ENCODE results near the gene CLK4. TPM values are rescaled to one million over a fixed set of nuclear protein-coding genes. Genes with fewer than 3 reads are reported as not detected.

CLK4 gene
- total RNA-seq (2014; rRNA removed) = 11.3 and 23.8 TPM in 2 replicates
- Bru-seq, nascent RNA = percentile 90 among the genes with signal in this experiment
- BruChase-seq, experiment 1, labeled RNA remaining after a 6-hour chase = percentile 87 among the genes with signal in this experiment
- percentile 92 among the genes with signal in this experiment for BruChase-seq, experiment 2, labeled RNA remaining after a 2-hour chase
- long read RNA-seq, transcript CLK4-201 (13 exons, 2,568 nt) = major isoform, 31 of 78 reads
- long read RNA-seq, partial matches to known transcripts = 7 of 78 reads
- long read RNA-seq, other reads (novel, unspliced or antisense) = 37 of 78 reads

DNA sequence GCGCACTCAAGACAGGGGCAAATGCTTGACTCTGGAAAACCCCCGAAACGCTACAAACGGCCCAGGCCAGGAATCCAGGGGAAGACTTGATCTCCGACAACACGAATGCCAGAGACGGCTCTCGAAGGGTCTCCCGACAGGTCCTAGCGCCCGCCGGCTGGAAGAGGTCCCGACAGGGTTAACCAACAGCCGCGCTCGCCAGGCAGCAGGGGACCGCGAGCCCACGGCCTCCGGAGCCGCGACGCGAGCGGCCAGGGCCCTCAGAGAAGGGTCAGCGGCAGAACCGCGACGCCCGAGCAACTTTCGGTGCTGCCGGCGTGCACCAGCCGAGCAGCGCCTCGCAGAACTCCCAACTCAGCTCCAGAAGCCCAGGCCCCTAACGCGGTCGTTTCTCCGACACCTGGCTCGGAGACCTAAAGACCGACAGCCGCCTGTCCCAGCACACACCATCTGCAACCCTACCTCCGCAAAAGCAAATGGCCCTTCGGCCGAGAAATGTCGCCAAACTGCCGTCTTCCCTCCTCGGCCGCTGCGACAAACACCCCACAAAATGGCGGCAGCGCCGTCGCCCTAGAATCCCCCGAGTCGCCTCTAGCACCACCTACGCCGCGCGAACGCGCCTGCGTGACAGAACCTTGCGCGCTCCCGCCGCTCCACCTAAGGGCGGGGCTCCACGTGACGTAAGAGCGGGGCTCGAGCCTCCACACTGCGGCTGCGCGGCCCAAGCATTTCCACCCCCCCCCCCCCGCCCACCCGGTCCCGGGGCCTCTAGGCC lies at the start of gene CLK4:
Gene CLK4, minus strand, starts transcription at position 567 of the 775 bp plus-strand sequence. CDS start 3,634 bp downstream, outside the sequence.
- Histone ChIP-seq H3K4me3 (ENCODE audit: low read length) (peak within 1 kb of the TSS; percentile 87), H3K9me3 (ENCODE audit: low read length) (no peaks in the 10 kb centered on the region), H2AFZ (ENCODE audit: low read length) (peak within 1 kb of the TSS; percentile 82), H3K4me2 (ENCODE audit: low read length) (peak within 1 kb of the TSS; percentile 91), H3F3A (ENCODE audit: low read length, unreplicated experiment) (no peaks in the 10 kb centered on the region), H3K27me3 (ENCODE audit: low read length) (no peaks in the 10 kb centered on the region), H3K9me2 (replicated peaks; ENCODE audit: low read length) (no peaks in the 10 kb centered on the region), H3K9ac (ENCODE audit: low read length) (peak within 1 kb of the TSS; percentile 99), H4K20me1 (ENCODE audit: low read length) (peaks cover 13% of the 10 kb centered on the region; the same call in 1 of the 2 replicates), H3K27ac (ENCODE audit: low read length) (peak within 1 kb of the TSS; percentile 79), H3K4me1 (ENCODE audit: insufficient read depth, low read length) (peaks cover 40% of the 10 kb centered on the region), H3K79me2 (ENCODE audit: low read length) (peaks cover 51% of the 10 kb centered on the region), H3K36me3 (ENCODE audit: low read depth, low read length) (peaks cover 15% of the 10 kb centered on the region)
- TSS peak; percentile 57 for BruUV-seq (replicated peaks)
- TF ChIP-seq, protein P1, sequence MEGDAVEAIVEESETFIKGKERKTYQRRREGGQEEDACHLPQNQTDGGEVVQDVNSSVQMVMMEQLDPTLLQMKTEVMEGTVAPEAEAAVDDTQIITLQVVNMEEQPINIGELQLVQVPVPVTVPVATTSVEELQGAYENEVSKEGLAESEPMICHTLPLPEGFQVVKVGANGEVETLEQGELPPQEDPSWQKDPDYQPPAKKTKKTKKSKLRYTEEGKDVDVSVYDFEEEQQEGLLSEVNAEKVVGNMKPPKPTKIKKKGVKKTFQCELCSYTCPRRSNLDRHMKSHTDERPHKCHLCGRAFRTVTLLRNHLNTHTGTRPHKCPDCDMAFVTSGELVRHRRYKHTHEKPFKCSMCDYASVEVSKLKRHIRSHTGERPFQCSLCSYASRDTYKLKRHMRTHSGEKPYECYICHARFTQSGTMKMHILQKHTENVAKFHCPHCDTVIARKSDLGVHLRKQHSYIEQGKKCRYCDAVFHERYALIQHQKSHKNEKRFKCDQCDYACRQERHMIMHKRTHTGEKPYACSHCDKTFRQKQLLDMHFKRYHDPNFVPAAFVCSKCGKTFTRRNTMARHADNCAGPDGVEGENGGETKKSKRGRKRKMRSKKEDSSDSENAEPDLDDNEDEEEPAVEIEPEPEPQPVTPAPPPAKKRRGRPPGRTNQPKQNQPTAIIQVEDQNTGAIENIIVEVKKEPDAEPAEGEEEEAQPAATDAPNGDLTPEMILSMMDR (conservative IDR thresholded peaks at IDR 0.05; ENCODE audit: low read depth, low read length) = no peak
- TF ChIP-seq EZH2 (IDR thresholded peaks at IDR 0.05; ENCODE audit: low read length, unreplicated experiment) (no peak), EZH2phosphoT487 (IDR thresholded peaks at IDR 0.05; ENCODE audit: borderline replicate concordance, low read length) (no peak)
- ChIA-PET POLR2A (ENCODE audit: unreplicated experiment) (no interaction called here), CTCF (no interaction called here)
- ATAC-seq = peak; percentile 61
- peak; percentile 95 for DNase-seq
- intact Hi-C loops (cut with micrococcal nuclease) = loop anchor here (2.0 to 10.0 kb wide), 2 partner anchors 208 to 394 kb away; partner anchors contain the start of gene PHYKPL

DNA sequence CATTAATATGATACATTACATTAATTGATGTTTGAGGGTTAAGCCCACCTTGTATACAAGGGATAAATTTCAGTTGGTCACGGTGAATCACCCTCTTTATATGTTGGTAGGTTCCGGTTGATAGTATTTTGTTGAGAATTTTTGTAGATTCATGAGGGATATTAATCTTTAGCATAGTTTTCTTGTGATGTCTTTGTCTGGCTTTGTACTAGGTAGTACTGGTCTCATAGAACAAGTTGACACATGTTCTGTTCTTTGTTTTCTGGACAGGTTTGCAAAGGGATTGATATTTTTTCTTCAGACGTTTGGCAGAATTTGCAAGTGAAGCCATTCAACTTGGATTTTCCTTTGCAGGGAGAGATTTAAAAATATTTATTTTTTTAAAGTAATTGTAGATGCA lies 49.1 kb upstream of the CLK4 start:
- no peaks in the 10 kb centered on the region for H3K36me3 ChIP-seq (ENCODE audit: low read depth, low read length)
- CTCF ChIA-PET = no interaction called here

More for the DNA sequence above, 49.1 kb upstream of the CLK4 start:
- no peak overlapping the region for H3K9ac ChIP-seq (ENCODE audit: low read length)
- no peaks in the 10 kb centered on the region for H3K27me3 ChIP-seq (ENCODE audit: low read length)
- H3K9me2 ChIP-seq (replicated peaks; ENCODE audit: low read length) = no peaks in the 10 kb centered on the region
- DNase-seq (no peak), ATAC-seq (no peak)
- POLR2A ChIA-PET (ENCODE audit: unreplicated experiment) = no interaction called here
- no peak overlapping the region for H3K4me3 ChIP-seq (ENCODE audit: low read length)
- H3K27ac ChIP-seq (ENCODE audit: low read length) = no peak overlapping the region
- BruUV-seq (replicated peaks) = no TSS peak
- no peak overlapping the region for H3K4me2 ChIP-seq (ENCODE audit: low read length)
- no peaks in the 10 kb centered on the region for H3K4me1 ChIP-seq (ENCODE audit: insufficient read depth, low read length)
- intact Hi-C loops (cut with micrococcal nuclease) = no loop called here
- no peak overlapping the region for H2AFZ ChIP-seq (ENCODE audit: low read length)
- no peaks in the 10 kb centered on the region for H3K9me3 ChIP-seq (ENCODE audit: low read length)
- H4K20me1 ChIP-seq (ENCODE audit: low read length) = no peaks in the 10 kb centered on the region
- TF ChIP-seq EZH2 (IDR thresholded peaks at IDR 0.05; ENCODE audit: low read length, unreplicated experiment) = no peak
- TF ChIP-seq, protein P1 (conservative IDR thresholded peaks at IDR 0.05; ENCODE audit: low read depth, low read length) = no peak
- no peak for TF ChIP-seq EZH2phosphoT487 (IDR thresholded peaks at IDR 0.05; ENCODE audit: borderline replicate concordance, low read length)
- no peaks in the 10 kb centered on the region for H3K79me2 ChIP-seq (ENCODE audit: low read length)
- H3F3A ChIP-seq (ENCODE audit: low read length, unreplicated experiment) = no peaks in the 10 kb centered on the region
